ENCODE data around the gene CKAP5. TPM values are rescaled to one million over a fixed set of nuclear protein-coding genes. Genes with fewer than 3 reads are reported as not detected.
"Not testable (repeated sequence)": the region's sequence is repeated elsewhere in the genome, so short reads cannot be mapped to it uniquely, and the experiment has no call there.

Gene CKAP5
- total RNA-seq, 8 experiments from 2014 or later = 37.8 to 127 (median 93.5) TPM

DNA sequence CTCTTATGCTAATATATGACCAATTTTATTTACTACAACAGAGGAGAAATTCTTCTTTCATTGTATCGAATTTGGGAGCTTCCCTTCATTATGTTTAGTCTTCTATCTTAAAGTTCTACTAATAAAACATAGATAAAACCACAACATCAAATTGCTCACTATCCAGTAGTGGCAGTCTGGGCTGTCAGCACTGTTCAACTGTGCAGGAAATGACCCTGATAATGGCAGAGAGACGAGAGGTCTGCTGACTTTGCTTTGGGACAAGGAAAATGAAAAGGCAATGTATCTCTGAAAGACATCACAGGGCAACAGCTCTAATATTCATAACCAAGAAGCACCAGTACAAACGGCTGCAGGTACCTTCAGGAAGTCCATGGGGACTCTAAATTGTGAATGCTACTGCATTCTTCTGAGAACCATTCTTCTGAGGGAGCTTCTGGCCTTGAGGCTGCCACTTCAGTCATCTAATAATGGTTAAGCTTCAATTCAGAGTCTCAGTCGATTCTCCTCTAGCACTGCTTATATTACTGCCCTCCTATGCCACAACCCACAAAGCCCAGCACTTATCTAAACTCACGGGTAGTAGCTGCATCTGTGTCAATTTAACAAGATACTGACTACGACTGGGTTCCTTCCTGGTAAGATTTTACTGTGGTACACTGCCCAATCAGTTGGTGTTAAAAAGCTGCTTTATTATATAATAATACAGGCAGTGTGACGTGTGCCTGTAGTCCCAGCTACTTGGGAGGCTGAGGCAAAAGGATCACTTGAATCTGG, 44.2 kb downstream of the CKAP5 start:
- 80 to 100% (median 86%) methylated on average over 1 to 6 of the region's 7 CpGs for whole genome bisulfite sequencing, 10 experiments
- Histone ChIP-seq H3K4me3 (no peak overlapping the region), H3K4me1 (replicated peaks in 1 of 2) (no peaks in the 10 kb centered on the region), H3K27ac (no peak overlapping the region)
- no peak for ATAC-seq (replicated peaks in 6 of 8)
- in situ Hi-C loops (cut with MboI; ENCODE audit: low pct_unique_long_range_greater_than_20kb in 2 of 9, low sequenced_read_pairs in 9 of 9, unreplicated experiment in 9 of 9) = no loop called here

GRCh38 chr11:46800177-46800576, 45.9 kb downstream of the CKAP5 start:
- ATAC-seq (replicated peaks in 6 of 8) = no peak
- 75 to 100% (median 90%) methylated on average over 1 of the region's 1 CpG for WGBS, 10 experiments
- Histone ChIP-seq H3K4me1 (replicated peaks in 1 of 2) (no peaks in the 10 kb centered on the region), H3K27ac (no peak overlapping the region), H3K4me3 (no peak overlapping the region)
- in situ Hi-C loops (cut with MboI; ENCODE audit: low pct_unique_long_range_greater_than_20kb in 2 of 9, low sequenced_read_pairs in 9 of 9, unreplicated experiment in 9 of 9) = no loop called here

GRCh38 chr11:46799725-46800124, 46.4 kb downstream of the CKAP5 start:
- ATAC-seq (replicated peaks in 6 of 8); in situ Hi-C loops (cut with MboI; ENCODE audit: low pct_unique_long_range_greater_than_20kb in 2 of 9, low sequenced_read_pairs in 9 of 9, unreplicated experiment in 9 of 9); H3K4me3 ChIP-seq; H3K27ac ChIP-seq; H3K4me1 ChIP-seq (replicated peaks in 1 of 2): not testable (repeated sequence)
- WGBS, 10 experiments = 83 to 100% (median 100%) methylated on average over 1 to 2 of the region's 2 CpGs; no CpG with 5 or more reads in 4 of the 10 experiments

GRCh38 chr11:46778416-46778815, 67.7 kb downstream of the CKAP5 start:
- 89 to 100% (median 100%) methylated on average over 1 to 4 of the region's 4 CpGs; no CpG with 5 or more reads in 2 of the 10 experiments for WGBS, 10 experiments
- H3K4me1 ChIP-seq (replicated peaks in 1 of 2) = no peaks in the 10 kb centered on the region
- H3K4me3 ChIP-seq = no peak overlapping the region
- in situ Hi-C loops (cut with MboI; ENCODE audit: low pct_unique_long_range_greater_than_20kb in 2 of 9, low sequenced_read_pairs in 9 of 9, unreplicated experiment in 9 of 9) = no loop called here
- no peak overlapping the region for H3K27ac ChIP-seq
- no peak for ATAC-seq (replicated peaks in 6 of 8)

- 83 to 100% (median 95%) methylated on average over 1 to 2 of the region's 2 CpGs for WGBS, 10 experiments
- no peak for ATAC-seq (replicated peaks in 6 of 8)
- in situ Hi-C loops (cut with MboI; ENCODE audit: low pct_unique_long_range_greater_than_20kb in 2 of 9, low sequenced_read_pairs in 9 of 9, unreplicated experiment in 9 of 9) = no loop called here
These were observed 69.2 kb downstream of the CKAP5 start for GRCh38 chr11:46776878-46777277.

GRCh38 chr11:46769636-46770221, 76.4 kb downstream of the CKAP5 start:
- in situ Hi-C loops (cut with MboI; ENCODE audit: low pct_unique_long_range_greater_than_20kb in 2 of 9, low sequenced_read_pairs in 9 of 9, unreplicated experiment in 9 of 9) = no loop called here
- peaks cover 0 to 3% of the 10 kb centered on the region in 2 donors for H3K4me1 ChIP-seq (replicated peaks in 1 of 2)
- no peak overlapping the region for H3K4me3 ChIP-seq
- 85 to 100% (median 95%) methylated on average over 1 to 4 of the region's 4 CpGs for WGBS, 10 experiments
- no peak for ATAC-seq (replicated peaks in 6 of 8)
- no peak overlapping the region for H3K27ac ChIP-seq

More at GRCh38 chr11:46776878-46777277, 69.2 kb downstream of the CKAP5 start:
- Histone ChIP-seq H3K27ac (no peak overlapping the region), H3K4me3 (no peak overlapping the region), H3K4me1 (replicated peaks in 1 of 2) (no peaks in the 10 kb centered on the region)

DNA sequence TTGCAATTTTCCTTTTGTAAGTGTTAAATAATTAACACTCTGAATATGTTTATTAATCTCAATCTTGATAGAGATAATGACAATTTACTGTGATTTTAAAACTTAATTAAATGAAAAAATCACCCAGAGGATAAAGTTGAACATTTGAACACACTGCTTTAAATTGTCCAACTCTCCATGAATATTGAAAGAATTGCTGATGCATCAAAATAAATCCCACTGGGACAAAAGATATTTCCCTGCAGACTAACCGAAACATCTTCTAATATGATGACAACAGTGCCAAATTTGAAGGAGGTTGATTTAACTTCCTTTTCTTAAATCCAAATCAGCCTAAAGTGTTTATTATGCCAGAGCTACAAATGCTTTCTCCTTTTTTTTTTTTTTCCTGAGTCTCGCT, 79.4 kb downstream of the CKAP5 start:
- ATAC-seq (replicated peaks in 6 of 8) = no peak
- 83 to 100% (median 100%) methylated on average over 1 to 2 of the region's 2 CpGs; no CpG with 5 or more reads in 1 of the 10 experiments for WGBS, 10 experiments
- Histone ChIP-seq H3K27ac (no peak overlapping the region), H3K4me3 (no peak overlapping the region), H3K4me1 (replicated peaks in 1 of 2) (peaks cover 0 to 3% of the 10 kb centered on the region in 2 donors)
- in situ Hi-C loops (cut with MboI; ENCODE audit: low pct_unique_long_range_greater_than_20kb in 2 of 9, low sequenced_read_pairs in 9 of 9, unreplicated experiment in 9 of 9) = no loop called here

DNA sequence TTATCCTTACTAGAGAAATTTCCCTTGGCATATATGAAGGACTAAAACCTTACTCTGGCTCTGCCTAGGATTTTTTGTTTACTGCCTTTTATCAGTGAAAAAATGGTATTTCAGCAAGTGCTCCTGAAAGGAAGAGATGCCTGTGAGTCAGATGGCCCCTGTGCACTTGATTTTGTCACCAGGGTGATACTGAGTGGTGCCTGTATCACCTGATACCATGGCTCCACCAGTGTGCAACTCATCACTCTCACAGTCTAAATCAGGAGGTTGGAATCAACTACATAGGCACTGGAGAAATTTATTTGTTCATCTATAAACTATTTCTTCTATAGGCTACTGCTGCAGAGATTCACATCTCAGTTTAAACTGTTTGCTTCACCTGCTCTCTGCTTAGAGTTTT, 83.8 kb downstream of the CKAP5 start:
- in situ Hi-C loops (cut with MboI; ENCODE audit: low pct_unique_long_range_greater_than_20kb in 2 of 9, low sequenced_read_pairs in 9 of 9, unreplicated experiment in 9 of 9) = no loop called here
- H3K27ac ChIP-seq = no peak overlapping the region
- no peak for ATAC-seq (replicated peaks in 6 of 8)
- peaks cover 0 to 3% of the 10 kb centered on the region in 2 donors for H3K4me1 ChIP-seq (replicated peaks in 1 of 2)
- no peak overlapping the region for H3K4me3 ChIP-seq

DNA sequence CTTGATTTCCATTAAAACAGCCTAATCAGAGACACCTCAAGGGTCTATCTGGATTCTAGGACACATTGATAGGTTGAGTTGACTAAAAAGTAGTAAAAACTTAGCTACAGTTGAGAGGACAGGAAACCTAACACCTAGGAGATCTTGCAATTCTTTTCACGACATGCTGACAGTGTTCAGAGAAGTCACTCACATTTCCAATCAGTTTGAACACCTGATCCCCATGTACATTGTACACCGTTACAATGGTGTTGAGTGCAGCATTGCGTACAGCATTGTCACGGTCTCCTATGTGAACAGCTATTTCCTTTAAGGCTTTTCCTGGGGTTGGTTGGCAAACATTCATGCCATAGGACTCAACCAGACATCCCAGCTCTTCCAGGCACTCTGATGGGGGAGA, 84.3 kb downstream of the CKAP5 start:
- in situ Hi-C loops (cut with MboI; ENCODE audit: low pct_unique_long_range_greater_than_20kb in 2 of 9, low sequenced_read_pairs in 9 of 9, unreplicated experiment in 9 of 9) = no loop called here
- peaks cover 0 to 3% of the 10 kb centered on the region in 2 donors for H3K4me1 ChIP-seq (replicated peaks in 1 of 2)
- no peak for ATAC-seq (replicated peaks in 6 of 8)
- no peak overlapping the region for H3K27ac ChIP-seq
- H3K4me3 ChIP-seq = no peak overlapping the region
- 90 to 100% (median 98%) methylated on average over 1 to 4 of the region's 4 CpGs; no CpG with 5 or more reads in 2 of the 10 experiments for WGBS, 10 experiments

DNA sequence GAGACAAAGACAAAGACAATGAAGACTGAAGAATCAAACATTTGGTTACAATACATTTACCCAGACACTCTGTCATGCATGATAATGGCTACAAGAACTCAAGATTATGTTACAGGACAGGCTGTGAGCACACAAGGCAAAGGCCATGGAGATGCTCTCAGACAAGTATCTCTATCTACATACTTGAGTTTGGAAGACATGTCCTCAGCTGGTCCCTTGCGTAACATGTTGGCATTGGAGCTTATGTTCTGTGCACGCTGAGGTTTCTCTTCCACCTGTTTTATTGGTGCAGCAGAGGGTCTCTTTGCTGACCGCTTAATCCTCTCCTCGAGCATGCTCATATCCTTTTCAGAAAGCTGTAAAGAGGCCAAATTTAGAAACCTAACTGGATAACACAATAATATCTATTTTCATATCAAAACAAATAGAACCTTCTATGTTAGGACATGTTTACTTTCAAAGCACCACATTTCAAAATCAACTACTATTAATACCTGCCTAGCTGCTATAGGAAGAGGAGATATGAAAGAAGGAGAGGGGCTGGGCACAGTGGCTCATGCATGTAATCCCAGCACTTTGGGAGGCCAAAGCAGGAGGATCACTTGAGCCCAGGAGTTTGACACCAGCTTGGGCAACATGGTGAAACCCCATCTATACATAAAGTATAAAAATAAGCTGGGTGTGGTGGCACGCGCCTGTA, 85.5 kb downstream of the CKAP5 start:
- Histone ChIP-seq H3K27ac (no peak overlapping the region), H3K4me3 (no peak overlapping the region), H3K4me1 (replicated peaks in 1 of 2) (no peaks in the 10 kb centered on the region)
- in situ Hi-C loops (cut with MboI; ENCODE audit: low pct_unique_long_range_greater_than_20kb in 2 of 9, low sequenced_read_pairs in 9 of 9, unreplicated experiment in 9 of 9) = no loop called here
- WGBS, 10 experiments = 92 to 100% (median 100%) methylated on average over 1 to 6 of the region's 6 CpGs
- no peak for ATAC-seq (replicated peaks in 6 of 8)

DNA sequence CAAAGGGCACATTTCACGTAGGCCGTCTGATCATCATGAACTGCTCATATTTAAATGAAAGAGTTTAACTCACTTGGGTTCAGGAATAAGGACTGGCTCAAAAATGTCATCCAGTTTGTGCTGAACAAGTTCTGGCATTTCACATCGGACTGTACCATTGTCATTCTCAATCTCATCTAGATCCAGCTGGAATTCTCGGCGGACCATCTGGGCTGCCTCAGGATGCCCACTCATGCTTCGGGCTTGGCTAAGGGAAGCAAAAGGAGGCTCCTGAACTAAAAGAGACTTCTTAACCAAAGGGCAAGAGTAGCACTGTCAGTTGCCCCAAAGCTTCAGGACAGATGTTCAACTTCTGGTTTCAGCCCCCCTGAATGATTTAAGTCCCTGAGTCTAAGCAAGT, 86.9 kb downstream of the CKAP5 start:
- no peak for ATAC-seq (replicated peaks in 6 of 8)
- WGBS, 10 experiments = 87 to 100% (median 100%) methylated on average over 2 to 6 of the region's 6 CpGs; no CpG with 5 or more reads in 1 of the 10 experiments
- Histone ChIP-seq H3K4me1 (replicated peaks in 1 of 2) (no peaks in the 10 kb centered on the region), H3K4me3 (no peak overlapping the region), H3K27ac (no peak overlapping the region)
- in situ Hi-C loops (cut with MboI; ENCODE audit: low pct_unique_long_range_greater_than_20kb in 2 of 9, low sequenced_read_pairs in 9 of 9, unreplicated experiment in 9 of 9) = no loop called here

- H3K4me3 ChIP-seq = no peak overlapping the region
- no peak for ATAC-seq (replicated peaks in 6 of 8)
- H3K27ac ChIP-seq = no peak overlapping the region
- in situ Hi-C loops (cut with MboI; ENCODE audit: low pct_unique_long_range_greater_than_20kb in 2 of 9, low sequenced_read_pairs in 9 of 9, unreplicated experiment in 9 of 9) = no loop called here
- H3K4me1 ChIP-seq (replicated peaks in 1 of 2) = no peaks in the 10 kb centered on the region
These were observed 90.1 kb downstream of the CKAP5 start for GRCh38 chr11:46755962-46756361.

DNA sequence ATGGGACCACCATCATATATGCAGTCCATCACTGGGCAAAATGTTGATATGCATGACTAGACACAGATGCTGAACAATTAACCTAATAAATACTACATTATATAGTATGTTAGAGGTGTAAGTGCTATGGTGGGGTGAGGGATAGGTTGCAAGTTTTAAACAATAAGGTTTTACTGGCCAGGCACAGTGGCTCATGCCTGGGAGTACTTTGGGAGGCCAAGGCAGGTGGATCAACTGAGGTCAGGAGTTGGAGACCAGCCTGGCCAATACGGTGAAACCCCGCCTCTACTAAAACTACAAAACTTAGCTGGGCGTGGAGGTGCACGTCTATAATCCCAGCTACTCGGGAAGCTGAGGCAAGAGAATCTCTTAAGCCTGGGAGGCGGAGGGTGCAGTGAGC, 98.9 kb downstream of the CKAP5 start:
- in situ Hi-C loops (cut with MboI; ENCODE audit: low pct_unique_long_range_greater_than_20kb in 2 of 9, low sequenced_read_pairs in 9 of 9, unreplicated experiment in 9 of 9) = no loop called here
- Histone ChIP-seq H3K27ac (no peak overlapping the region), H3K4me1 (replicated peaks in 1 of 2) (no peaks in the 10 kb centered on the region), H3K4me3 (no peak overlapping the region)
- ATAC-seq (replicated peaks in 6 of 8) = no peak
- 90 to 100% (median 97%) methylated on average over 1 to 2 of the region's 6 CpGs; no CpG with 5 or more reads in 6 of the 10 experiments for WGBS, 10 experiments

Measured in motor neuron (in vitro differentiated cells).